ENCODE results near the gene GOLGA6B.
"Not testable (repeated sequence)": the region's sequence is repeated elsewhere in the genome, so short reads cannot be mapped to it uniquely, and the experiment has no call there.

GRCh38 chr15:72670656-72671352 lies 16.3 kb downstream of the GOLGA6B start:
- TF ChIP-seq CTCF (IDR thresholded peaks at IDR 0.05) = peak; percentile 16 to 97 (median 75)
- TF ChIP-seq POLR2A (IDR thresholded peaks at IDR 0.05) = not testable (repeated sequence)

Data from thyroid gland (tissue), 4 donors.